ACHN (cell line): Measurements from ENCODE around the gene TIMMDC1.

Source experiments
- DNase-seq: peaks from one replicate; pipeline ENCODE4 v3.0.0-alpha.2; 2015
- in situ Hi-C: cut with HindIII; loops from 2 replicates; pipeline ENCODE4 v1.10.0; 2017; ENCODE audit warnings: low sequenced_read_pairs, low pct_ligation_motif_present, low pct_unique_long_range_greater_than_20kb

TIMMDC1 gene, protein sequence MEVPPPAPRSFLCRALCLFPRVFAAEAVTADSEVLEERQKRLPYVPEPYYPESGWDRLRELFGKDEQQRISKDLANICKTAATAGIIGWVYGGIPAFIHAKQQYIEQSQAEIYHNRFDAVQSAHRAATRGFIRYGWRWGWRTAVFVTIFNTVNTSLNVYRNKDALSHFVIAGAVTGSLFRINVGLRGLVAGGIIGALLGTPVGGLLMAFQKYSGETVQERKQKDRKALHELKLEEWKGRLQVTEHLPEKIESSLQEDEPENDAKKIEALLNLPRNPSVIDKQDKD

DNA sequence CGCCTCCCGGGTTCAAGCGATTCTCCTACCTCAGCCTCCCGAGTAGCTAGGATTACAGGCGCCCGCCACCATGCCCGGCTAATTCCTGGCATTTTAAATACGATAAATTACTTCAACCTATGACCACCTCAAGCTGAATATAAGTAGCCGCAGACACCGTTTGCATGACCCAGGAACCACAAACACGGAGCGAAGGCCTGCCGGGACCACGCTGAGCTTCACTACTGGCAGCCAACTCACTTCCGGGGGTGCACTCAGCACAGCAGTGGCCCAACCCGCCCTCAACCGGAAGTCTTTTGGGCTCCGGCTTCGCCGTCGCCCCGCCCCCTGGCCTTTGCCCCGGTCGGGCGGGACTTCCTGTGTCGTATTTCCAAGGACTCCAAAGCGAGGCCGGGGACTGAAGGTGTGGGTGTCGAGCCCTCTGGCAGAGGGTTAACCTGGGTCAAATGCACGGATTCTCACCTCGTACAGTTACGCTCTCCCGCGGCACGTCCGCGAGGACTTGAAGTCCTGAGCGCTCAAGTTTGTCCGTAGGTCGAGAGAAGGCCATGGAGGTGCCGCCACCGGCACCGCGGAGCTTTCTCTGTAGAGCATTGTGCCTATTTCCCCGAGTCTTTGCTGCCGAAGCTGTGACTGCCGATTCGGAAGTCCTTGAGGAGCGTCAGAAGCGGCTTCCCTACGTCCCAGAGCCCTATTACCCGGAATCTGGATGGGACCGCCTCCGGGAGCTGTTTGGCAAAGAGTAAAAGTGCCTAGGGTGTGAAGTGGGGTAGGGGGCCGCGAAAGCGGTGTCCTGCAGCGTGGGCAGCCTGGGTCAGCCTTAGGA, at the start of gene TIMMDC1:
TIMMDC1 (plus strand) TSS at position 362 of the 826 bp plus-strand sequence; CDS start at position 549, 187 bp downstream.
- in situ Hi-C loops: no loop called here
- peak; percentile 94 for DNase-seq

DNA sequence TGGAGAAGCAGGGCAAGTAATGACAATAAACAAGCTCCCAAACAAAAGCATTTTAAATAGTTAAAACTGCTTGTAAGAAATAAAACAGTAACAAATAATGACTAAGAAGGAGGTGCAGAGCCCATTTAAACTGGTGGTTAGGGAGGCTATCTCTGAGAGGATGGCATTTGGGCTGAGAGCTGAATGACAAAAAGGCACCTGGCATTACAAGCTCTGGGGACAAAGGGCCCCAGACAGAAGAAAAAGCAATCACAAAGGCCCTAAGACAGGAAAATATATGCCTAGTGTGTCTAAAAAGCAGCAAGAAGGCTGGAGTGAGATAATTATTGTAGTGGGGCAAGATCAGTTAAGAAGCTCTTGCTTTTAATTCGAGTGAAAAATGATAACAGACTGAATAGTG, 44.5 kb upstream of the TIMMDC1 start:
- no peak for DNase-seq
- in situ Hi-C loops: no loop called here

DNA sequence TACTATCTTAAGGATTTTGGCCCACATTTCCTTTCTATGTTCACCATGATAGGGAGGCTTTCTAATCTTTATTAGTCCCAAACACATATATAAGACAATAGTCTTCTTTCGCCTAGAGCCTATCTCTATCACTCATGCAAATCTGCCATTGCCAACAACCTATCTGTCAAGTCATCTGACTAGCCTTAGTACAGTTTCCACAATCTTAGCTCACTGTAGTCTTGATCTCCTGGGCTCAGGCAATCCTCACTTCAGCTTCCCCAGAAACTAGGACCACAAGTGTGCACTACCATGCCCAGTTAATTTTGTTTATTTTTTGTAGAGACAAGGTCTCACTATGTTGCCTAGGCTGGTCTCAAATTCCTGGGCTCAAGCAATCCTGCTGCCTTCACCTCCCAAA, 41.9 kb upstream of the TIMMDC1 start:
- no peak for DNase-seq
- in situ Hi-C loops: no loop called here

DNA sequence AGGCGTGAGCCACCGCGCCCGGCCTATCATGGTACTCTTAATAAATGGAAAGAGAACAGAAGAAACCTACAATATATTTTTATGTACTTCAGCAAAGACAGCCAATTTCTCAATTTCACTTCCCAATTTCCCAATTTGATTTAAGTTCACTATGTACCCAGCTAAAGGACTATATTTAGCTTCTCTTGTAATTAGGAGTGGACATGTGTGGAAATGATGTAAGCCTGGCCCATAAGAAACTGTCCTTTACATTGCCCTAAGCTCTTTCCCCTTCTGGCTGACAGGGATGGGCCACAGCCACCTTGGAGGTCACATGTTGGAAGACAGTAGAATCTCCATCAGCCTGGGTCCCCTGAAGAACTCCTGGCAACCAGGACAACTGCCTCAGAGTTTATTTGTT, 41.1 kb upstream of the TIMMDC1 start:
- no peak for DNase-seq
- in situ Hi-C loops: no loop called here

DNA sequence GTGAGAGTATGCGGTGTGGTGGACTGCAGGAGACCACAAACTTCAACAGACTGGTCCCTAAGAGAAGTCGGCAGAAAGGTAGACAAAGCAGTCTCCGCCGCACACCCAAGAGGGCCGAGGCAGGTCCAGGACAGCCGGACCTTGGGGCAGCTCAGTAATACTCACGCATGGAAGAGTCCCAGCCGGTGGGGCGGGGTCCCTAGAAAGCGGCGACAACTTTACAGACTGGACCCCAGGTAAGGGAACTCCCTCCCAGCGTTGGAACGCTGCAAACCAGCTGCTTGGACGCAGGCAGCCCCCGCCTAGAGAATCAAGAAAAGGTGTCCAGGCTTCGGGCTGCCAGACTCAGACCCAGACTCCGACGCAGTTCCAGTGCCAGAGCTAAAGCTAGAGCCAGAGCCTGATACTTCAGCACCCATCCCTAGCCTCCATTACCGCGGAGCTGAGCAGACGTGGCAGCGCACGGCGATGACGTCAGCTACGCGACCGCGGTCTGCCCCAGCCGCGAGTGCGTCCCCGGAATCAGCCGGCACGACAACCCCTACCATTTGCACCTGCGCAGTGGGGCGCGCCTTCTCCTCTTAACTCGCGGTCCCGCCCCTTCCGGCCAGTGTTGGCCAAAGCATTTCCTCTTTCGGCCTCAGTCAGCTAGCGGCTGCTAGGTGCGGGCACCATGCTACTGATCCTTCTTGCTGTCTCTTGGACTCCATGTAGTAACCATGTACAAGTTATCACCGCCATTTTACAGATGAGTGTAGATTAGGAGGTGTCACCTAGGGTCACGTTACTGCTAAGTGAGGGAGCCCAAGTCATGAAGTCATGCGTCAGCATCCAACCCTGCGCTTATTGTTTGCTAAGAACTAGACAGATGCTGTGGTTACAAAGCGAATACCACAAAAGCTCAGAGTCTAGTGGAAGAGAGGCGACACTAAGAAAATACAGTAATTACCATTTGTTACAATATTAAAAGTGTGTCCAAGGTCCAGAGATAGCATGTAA, 34.9 kb upstream of the TIMMDC1 start, which contains the start of gene TMEM39A:
TMEM39A (minus strand) TSS at position 445 of the 999 bp plus-strand sequence. CDS start 1,541 bp downstream, outside the sequence.
- peak; percentile 97 for DNase-seq
- in situ Hi-C loops: no loop called here

DNA sequence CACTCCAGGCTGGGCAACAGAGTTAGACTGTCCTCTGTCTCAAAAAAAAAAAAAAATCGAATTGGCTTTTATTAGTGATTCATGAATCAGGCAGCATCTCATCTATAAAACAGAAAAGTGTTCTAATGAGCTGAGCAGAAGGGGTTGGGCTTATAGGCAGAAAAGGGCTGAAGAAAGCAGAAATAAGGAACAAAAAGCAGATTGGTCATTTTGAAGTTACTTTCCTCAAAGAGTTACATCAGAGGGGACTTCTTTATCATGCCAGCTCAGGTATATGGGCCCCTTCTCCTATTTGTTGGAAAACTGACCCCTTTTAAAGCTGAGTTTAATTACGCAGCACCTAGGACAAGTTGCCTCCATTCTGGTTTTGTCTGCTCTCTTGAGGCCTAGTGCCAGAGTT, 30.3 kb upstream of the TIMMDC1 start:
- DNase-seq: no peak
- in situ Hi-C loops: no loop called here

DNA sequence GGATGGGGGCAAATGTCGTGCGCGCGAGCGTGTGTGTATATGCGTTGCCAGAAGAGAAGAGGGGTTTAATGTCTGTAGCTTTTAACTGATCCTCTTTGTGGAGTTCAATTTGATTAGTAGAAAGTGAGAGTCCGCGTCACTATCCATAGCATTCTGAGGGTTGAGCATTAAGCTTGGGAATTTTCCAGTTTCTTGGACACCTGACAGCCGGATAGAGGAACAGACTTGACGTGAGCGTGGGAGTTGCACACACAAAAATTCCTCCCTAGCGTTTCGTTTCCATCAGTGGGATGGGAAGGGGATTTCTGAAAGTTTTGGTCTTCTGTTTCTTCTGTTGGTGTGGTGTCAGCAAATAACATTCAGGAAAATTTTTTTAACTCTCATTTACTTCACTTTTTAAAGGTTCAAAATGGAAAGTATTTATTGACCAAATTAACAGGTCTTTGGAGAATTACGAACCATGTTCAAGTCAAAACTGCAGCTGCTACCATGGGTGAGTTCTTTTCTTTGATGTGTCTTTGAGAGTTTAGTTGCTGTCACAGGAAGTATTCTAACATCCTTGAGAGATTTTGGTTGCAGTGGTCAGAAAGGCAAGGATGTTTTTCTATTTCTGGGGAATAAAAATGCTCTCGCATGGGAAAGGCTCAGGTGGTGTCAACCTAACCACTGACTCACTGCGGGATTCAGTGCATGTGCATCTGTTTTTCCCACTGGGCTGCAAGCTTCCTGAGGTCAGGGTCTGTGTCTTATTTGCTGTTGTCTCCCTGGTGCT, 28.7 kb upstream of the TIMMDC1 start:
- DNase-seq: peak; percentile 23
- in situ Hi-C loops: no loop called here

DNA sequence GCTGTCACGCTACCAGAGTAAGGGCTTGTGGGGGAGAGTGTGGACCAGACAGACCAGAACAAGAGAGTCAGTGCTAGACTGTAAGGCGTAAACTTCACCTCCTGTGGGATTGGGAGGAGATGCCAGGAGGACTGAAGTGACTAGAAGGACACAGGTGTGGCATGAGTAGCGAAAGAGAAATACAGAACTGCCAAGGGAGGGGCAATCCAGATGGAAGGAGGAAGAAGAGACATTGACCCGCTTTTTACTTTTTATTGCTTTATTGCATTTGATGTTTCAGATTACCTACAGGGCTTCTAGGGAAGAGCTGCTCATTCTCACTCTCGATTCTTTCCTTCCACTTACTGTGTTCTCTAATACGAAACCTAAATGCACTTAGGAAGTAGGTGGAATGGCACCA, 27.5 kb upstream of the TIMMDC1 start:
- in situ Hi-C loops: no loop called here
- no peak for DNase-seq

DNA sequence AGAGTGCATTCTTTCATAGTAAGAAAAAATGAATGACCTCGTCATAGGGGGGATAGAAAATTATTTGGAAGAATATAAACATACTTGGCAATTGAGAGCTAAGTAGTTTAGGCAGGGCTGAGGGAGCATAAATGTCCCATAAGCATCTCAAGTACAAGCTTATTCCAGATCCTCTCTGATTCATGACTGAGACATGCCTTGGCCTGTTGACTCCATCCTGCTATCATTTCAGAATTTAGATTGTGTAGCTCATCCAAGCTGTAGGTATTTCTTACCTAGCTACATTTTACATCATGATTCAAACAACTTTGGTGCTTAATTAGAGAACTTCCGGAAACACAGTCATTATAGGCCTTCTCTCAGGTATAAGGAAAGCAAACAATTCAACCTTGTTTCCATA, 17.3 kb upstream of the TIMMDC1 start:
- in situ Hi-C loops: no loop called here
- no peak for DNase-seq

DNA sequence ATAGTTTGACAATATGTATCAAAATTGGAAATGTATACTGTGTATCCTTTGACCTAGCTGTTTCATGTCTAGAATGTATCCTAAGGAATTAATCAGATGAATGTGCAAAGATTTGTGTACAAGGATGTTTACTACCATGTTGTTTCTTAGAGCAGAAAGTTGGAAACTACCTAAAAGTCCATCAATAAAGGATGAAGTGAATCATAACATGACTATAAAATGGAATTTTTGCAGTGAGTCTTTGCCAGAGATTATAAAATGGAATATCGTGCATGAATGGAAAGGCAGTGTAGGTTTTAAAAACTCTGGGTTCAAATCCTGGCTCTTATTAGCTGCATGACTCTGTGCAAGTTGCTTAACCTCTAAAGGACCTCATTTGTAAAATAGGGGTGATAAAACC, 15.2 kb upstream of the TIMMDC1 start:
- DNase-seq: no peak
- in situ Hi-C loops: no loop called here

DNA sequence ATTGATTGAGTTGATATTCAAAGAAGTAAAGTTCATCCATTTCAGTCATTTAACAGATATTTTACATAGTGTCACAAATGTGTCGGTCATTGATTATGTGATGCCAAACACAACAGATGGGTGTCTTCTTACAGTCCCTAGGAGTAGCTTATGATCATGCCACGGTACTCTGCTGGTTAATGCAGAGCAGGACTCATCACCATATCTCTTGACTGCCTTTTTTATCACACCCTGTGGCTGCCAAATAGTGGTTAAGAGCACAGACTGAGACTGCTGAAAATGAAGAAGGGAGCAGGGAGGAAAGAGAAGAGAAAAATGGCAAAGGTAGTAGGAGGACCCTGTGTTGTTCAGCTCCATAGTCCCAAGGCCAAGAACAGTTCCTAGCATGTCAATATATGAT, 12.8 kb upstream of the TIMMDC1 start:
- no peak for DNase-seq
- in situ Hi-C loops: no loop called here

DNA sequence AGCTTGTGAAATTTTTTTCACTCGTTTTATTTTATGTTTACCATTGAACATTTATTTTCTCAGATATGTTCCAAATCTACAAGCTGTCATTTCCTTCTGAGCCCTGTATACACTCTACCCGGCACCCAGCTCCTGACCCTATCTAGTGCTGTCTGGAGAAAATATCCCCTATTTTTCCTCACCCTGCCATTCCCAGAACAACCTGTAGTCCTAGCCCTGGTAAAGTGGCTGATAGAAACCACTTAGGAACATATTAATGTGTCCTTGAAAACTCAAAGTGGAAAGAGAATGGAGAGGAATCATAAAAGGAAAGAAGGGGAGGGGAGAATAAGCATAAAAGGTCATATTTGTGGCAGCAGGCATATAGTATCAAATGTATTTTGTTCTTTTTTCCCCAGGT, 8.2 kb upstream of the TIMMDC1 start:
- no peak for DNase-seq
- in situ Hi-C loops: no loop called here

DNA sequence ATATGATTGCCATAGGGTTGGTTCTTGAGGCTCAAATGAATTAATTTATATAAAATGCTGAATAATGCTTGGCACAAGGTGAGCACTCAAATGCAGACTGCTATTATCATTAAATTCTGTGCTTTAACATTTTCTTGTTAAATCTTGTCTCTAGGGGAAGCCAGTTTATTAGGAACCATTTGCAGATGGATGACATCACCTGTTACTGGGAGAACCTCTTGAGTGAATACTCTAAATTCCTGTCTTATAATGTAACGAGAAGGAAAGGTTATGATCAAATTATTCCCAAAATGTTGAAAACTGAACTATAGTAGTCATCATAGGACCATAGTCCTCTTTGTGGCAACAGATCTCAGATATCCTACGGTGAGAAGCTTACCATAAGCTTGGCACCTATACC, 6.2 kb upstream of the TIMMDC1 start:
- in situ Hi-C loops: no loop called here
- DNase-seq: no peak

DNA sequence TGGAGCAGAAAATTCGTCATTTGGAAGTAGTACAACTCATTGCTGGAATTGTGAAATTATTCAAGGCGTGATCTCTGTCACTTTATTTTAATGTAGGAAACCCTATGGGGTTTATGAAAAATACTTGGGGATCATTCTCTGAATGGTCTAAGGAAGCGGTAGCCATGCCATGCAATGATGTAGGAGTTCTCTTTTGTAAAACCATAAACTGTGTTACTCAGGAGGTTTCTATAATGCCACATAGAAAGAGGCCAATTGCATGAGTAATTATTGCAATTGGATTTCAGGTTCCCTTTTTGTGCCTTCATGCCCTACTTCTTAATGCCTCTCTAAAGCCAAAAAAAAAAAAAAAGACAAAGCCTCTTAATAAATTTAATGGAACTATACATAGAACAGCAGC, 5.5 kb upstream of the TIMMDC1 start:
- DNase-seq: no peak
- in situ Hi-C loops: no loop called here

DNA sequence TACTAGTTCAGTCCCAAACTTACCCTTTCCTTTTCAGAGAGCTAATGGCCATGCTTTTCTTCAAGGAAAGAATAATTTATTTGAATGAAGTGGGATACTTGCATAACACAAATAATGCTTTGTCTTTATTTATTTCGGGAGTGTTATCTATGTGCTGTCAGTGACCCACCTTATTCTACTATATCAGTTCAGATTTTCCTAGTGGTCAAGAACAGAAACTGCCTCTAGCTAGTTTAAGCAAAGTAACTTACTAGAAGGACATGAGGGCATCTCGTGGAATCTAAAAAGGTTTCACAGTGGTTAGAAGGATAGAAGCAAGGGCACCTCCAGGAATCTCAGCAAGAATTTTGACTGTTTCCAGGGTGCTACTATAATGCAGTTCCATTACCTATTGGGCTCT, 3.8 kb upstream of the TIMMDC1 start:
- in situ Hi-C loops: no loop called here
- no peak for DNase-seq

DNA sequence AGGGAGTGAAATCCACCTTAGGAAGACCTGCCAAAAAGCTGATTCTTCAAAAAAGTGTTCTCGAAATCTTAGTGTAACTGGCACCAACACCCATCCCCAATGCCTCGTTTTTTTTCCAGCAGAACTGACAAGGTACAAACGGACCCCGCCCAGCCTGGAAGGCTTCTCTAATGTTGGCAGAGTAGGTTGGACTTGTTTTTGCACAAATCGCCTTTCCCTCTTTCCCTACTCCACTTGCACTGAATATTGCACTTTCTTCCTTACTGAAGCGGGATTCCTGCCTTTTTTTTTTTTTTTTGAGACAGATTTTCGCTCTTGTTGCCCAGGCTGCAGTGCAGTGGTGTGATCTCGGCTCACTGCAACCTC, 544 bp upstream of the TIMMDC1 start:
- in situ Hi-C loops: no loop called here
- peak; percentile 26 for DNase-seq

DNA sequence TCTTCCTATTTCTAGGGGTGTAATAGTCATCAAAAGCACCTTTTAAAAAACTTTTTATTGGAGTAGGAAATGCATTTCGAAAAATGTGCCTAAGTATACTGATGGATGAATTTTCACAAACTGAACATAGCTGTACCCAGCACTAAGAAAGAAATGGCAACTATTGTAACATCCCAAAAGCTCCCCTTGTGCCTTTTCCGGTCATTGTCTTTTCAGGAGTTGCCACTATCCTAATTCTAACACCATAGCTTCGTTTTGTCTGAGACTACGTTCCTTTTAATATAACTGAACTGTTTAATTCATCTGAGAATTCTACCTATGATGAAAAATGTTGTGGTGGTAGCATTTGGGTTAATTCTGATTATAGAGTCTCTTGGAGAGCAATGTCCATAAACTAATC, 1.9 kb downstream of the TIMMDC1 start:
- in situ Hi-C loops: no loop called here
- no peak for DNase-seq

DNA sequence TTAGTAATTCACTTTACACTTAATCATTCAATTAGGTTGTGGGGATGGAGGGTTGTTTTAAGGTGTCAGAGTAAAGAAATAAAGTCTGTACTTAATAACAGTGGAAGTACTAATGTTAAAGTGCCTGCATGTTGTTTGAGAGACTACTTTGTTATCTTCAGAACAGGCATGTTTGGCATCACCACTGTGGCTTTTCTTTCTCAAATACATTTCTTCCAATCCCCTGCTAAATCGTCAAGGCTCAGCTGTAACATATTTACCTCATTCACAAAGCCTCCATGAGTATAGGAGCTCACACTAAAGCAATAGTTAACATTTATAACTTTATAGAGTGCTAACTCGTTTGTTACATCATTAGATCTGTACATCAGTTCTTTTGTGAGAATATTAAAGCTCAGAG, 2.6 kb downstream of the TIMMDC1 start:
- in situ Hi-C loops: no loop called here
- no peak for DNase-seq
